ENCODE data around the gene PIP5K1B. TPM values are rescaled to one million over a fixed set of nuclear protein-coding genes. Genes with fewer than 3 reads are reported as not detected.

PIP5K1B gene
- total RNA-seq, 1 donor from 2014 or later, result 71.9 TPM

DNA sequence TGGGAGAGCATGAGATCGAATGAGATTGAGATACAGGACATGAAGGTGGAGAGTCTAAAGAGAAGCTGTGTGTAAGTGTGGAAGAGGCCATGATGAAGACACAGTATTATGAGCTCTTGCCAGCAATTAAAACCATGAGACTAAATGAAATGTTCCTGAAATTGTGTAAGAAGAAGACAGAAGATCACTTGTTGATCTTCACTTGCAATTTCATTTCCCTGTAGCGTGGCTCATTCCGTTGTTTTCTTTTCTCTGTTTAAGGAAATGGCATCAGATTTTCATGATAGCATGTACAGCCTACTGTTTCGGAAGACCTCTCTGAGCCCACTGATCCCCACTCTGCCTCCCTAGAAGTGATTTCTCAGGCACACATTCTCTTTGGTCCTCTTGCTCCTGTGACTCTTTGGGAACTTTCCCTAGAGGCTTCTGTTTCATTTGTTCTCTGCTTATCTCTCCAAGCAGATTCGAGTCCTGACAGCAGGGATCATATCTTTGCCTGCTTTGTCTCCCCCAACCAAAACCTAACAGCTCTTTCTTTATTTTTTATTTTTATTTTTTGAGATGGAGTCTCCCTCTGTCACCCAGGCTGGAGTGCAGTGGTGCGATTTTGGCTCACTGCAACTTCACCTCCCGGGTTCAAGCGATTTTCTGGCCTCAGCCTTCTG lies 16.8 kb downstream of the PIP5K1B start:
- Histone ChIP-seq H3K4me1 (peaks cover 55% of the 10 kb centered on the region), H3K4me3 (no peak overlapping the region), H3K36me3 (no peaks in the 10 kb centered on the region), H3K9me3 (replicated peaks) (peaks cover 4% of the 10 kb centered on the region), H3K27me3 (ENCODE audit: low read depth) (no peaks in the 10 kb centered on the region), H3K27ac (replicated peaks) (no peak overlapping the region)
- TF ChIP-seq, protein P1, sequence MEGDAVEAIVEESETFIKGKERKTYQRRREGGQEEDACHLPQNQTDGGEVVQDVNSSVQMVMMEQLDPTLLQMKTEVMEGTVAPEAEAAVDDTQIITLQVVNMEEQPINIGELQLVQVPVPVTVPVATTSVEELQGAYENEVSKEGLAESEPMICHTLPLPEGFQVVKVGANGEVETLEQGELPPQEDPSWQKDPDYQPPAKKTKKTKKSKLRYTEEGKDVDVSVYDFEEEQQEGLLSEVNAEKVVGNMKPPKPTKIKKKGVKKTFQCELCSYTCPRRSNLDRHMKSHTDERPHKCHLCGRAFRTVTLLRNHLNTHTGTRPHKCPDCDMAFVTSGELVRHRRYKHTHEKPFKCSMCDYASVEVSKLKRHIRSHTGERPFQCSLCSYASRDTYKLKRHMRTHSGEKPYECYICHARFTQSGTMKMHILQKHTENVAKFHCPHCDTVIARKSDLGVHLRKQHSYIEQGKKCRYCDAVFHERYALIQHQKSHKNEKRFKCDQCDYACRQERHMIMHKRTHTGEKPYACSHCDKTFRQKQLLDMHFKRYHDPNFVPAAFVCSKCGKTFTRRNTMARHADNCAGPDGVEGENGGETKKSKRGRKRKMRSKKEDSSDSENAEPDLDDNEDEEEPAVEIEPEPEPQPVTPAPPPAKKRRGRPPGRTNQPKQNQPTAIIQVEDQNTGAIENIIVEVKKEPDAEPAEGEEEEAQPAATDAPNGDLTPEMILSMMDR (IDR thresholded peaks at IDR 0.05; ENCODE audit: borderline replicate concordance), result no peak
- DNase-seq, result no peak
- intact Hi-C loops (cut with micrococcal nuclease), result no loop called here

DNA sequence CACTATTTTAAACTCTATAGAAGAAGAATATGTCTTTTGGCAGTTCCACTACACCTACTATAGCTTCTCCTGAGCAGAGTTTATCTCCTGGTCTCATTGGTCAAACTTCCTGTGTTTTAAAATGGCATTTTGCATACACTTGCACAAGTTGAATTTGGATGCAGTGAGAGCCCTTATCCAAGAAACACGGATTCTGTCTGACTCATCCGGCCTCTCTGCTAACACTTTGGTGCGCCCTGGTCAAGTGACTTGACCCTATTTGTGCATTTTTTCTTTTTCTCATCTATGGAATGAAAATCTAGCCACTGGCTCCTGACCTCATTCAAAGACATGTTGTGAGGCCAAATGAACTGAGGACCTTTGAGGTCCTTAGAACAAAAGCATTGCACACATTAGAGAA lies 20.0 kb downstream of the PIP5K1B start:
- no peak overlapping the region for H3K27ac ChIP-seq (replicated peaks)
- H3K9me3 ChIP-seq (replicated peaks), result peaks cover 8% of the 10 kb centered on the region
- H3K4me3 ChIP-seq, result no peak overlapping the region
- H3K36me3 ChIP-seq, result no peaks in the 10 kb centered on the region
- no peaks in the 10 kb centered on the region for H3K27me3 ChIP-seq (ENCODE audit: low read depth)
- intact Hi-C loops (cut with micrococcal nuclease), result no loop called here
- peaks cover 33% of the 10 kb centered on the region for H3K4me1 ChIP-seq
- TF ChIP-seq, protein P1 (IDR thresholded peaks at IDR 0.05; ENCODE audit: borderline replicate concordance), result no peak
- no peak for DNase-seq

DNA sequence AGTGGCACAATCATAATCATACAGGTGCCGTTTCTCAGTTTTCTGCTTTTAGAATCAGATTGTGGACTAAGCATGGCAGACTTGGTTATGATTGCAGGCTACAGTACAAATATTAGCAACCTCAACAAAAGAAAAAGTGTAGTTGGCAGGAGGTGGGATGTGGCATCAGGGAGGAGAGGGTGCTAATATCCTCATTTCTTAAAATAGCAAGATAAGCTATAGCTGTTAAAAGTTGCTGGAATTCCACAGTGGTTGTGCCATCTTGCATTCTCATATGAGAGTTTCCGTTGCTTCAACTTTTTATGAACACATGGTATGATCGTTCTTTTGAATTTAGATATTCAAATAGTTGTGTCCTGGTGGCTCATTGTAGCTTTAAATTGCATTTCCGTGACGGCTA lies 21.4 kb downstream of the PIP5K1B start:
- H3K36me3 ChIP-seq, result no peaks in the 10 kb centered on the region
- H3K27ac ChIP-seq (replicated peaks), result no peak overlapping the region
- H3K27me3 ChIP-seq (ENCODE audit: low read depth), result no peaks in the 10 kb centered on the region
- peaks cover 8% of the 10 kb centered on the region for H3K9me3 ChIP-seq (replicated peaks)
- peaks cover 43% of the 10 kb centered on the region for H3K4me1 ChIP-seq
- no peak overlapping the region for H3K4me3 ChIP-seq
- intact Hi-C loops (cut with micrococcal nuclease), result no loop called here
- DNase-seq, result no peak
- TF ChIP-seq, protein P1 (IDR thresholded peaks at IDR 0.05; ENCODE audit: borderline replicate concordance), result no peak

DNA sequence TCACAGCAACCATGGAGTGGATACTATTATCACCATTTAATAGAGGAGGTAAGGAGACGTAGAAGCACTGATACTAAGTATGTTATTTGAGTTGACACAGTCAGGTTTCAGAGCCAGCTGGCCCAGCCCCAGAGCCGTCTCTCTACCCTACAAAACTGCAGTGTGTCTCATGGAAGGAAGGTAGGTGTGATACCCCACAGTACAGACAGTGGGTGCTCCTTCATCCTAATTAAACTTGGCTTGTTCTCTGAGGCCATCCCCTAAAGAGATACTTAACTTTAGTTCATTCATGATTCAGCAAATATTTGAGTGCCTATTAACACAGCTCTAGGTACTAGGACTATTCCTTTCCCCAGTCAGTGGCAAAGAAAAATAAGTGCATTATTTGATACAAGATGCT lies 22.6 kb downstream of the PIP5K1B start:
- intact Hi-C loops (cut with micrococcal nuclease), result no loop called here

DNA sequence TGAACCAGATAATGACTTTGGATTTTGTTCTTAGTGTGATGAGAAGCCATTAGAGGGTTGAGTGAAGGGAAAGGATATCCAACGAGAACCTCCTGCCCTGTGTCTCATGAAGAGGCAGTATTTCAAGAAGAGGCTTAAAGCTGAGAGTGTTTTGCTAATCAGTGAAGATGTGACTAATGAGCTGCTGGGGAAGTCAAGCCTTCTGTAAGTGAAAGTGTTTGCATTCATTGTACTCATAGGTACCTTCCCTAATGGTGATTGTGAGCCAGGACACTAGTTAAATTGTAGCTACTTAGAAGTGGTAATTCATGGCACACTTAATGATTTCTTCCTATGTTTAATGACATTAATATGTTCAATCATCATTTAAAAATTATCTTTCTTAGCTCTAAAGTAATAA lies 23.7 kb downstream of the PIP5K1B start:
- TF ChIP-seq, protein P1 (IDR thresholded peaks at IDR 0.05; ENCODE audit: borderline replicate concordance), result no peak
- peaks cover 8% of the 10 kb centered on the region for H3K9me3 ChIP-seq (replicated peaks)
- no peak overlapping the region for H3K27ac ChIP-seq (replicated peaks)
- no peaks in the 10 kb centered on the region for H3K27me3 ChIP-seq (ENCODE audit: low read depth)
- H3K36me3 ChIP-seq, result no peaks in the 10 kb centered on the region
- no peak for DNase-seq
- H3K4me3 ChIP-seq, result no peak overlapping the region
- H3K4me1 ChIP-seq, result peaks cover 54% of the 10 kb centered on the region
- intact Hi-C loops (cut with micrococcal nuclease), result no loop called here

More for the DNA sequence above, 22.6 kb downstream of the PIP5K1B start:
- Histone ChIP-seq H3K9me3 (replicated peaks) (peaks cover 8% of the 10 kb centered on the region), H3K4me1 (peaks cover 47% of the 10 kb centered on the region), H3K36me3 (no peaks in the 10 kb centered on the region), H3K27ac (replicated peaks) (peak overlapping the region; percentile 20), H3K4me3 (no peak overlapping the region), H3K27me3 (ENCODE audit: low read depth) (no peaks in the 10 kb centered on the region)
- TF ChIP-seq, protein P1 (IDR thresholded peaks at IDR 0.05; ENCODE audit: borderline replicate concordance), result no peak
- peak; percentile 40 for DNase-seq

Data from left ventricle myocardium inferior (tissue), 1 donor.